Endothelial cell of hepatic sinusoid (primary cell): Measurements from ENCODE around the gene ABHD10.

ENCODE experiments used
- in situ Hi-C: cut with HindIII; loops from 2 replicates; pipeline ENCODE4 v1.10.0; 2017; ENCODE audit warnings: low sequenced_read_pairs

Gene ABHD10

DNA sequence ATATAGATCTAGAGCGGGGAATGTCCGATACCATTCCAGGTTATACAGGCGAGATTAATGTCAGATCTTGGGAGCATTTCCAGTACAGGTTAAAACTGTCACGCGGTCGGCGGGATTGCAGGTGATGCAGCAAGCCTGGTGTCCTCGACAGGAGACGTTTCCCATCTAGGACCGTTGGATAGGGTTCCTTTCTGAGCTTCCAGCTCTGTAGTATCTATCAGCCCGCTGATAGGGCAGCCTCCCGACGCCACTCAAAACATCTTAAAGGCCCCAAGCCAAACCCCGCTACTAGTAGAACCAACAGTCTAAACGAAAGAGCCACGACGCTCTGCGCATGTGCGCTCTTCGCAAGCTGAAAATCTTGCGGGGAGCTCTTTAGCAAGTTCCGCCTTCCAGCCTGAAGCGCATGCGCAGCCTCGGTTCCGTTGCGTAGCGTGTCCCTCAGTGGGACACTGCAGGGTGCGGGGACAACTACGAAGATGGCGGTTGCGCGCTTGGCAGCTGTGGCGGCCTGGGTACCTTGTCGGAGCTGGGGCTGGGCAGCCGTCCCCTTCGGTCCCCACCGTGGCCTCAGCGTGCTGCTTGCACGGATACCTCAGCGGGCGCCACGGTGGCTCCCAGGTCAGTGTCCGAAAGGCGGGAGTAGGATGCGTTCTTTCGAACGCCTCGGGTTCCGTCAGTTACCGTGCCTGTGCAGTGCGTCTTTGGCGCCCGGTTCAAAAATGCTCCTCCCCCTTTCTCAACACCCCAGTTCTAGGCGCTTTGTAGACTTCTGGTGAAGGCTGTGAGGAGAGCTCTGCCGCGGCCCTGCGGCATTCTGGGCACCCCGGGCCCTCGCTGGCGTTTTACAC lies at the start of gene ABHD10:
Gene ABHD10, plus strand, starts transcription at position 444 of the 851 bp plus-strand sequence. Its CDS starts 36 bp downstream, at position 480.
- in situ Hi-C loops = no loop called here

DNA sequence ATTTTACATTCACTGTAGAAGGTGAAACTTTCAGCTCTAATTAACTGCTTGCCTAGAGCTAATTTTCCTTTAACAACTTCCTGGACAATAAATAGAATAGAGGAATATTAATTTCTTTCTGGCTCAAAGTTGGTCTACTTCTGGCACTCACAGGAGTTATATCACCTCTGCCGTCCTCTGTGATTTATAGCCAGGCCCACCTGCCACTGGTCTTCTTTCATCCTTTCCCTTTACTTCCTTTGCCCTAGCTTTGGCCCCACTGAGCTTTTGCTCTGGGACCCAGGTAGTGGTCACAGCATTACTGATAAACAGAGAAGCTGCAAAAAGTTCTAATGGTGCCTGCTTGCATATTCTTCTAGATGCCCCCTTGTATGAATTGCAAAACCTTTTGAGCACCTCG lies 49.3 kb upstream of the ABHD10 start:
- in situ Hi-C loops = no loop called here

DNA sequence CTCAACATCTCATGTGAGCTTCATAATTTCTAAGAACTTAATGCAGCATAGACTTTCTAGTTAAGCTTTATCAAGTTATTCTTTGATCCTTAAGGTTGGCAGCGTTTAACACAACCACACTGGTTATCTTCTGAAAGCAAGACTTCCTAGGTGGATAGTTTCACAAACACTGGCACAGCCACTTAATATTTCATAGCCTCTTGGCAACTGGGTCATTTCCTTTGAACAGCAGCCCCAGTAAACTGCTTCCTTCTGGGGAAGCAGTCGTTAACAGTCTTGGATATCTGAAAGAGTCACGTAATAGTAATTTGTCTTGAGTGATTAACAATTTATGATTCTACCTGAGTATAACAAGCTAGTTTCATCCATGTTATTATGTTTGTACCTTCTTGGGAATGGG lies 45.9 kb upstream of the ABHD10 start:
- in situ Hi-C loops = no loop called here

DNA sequence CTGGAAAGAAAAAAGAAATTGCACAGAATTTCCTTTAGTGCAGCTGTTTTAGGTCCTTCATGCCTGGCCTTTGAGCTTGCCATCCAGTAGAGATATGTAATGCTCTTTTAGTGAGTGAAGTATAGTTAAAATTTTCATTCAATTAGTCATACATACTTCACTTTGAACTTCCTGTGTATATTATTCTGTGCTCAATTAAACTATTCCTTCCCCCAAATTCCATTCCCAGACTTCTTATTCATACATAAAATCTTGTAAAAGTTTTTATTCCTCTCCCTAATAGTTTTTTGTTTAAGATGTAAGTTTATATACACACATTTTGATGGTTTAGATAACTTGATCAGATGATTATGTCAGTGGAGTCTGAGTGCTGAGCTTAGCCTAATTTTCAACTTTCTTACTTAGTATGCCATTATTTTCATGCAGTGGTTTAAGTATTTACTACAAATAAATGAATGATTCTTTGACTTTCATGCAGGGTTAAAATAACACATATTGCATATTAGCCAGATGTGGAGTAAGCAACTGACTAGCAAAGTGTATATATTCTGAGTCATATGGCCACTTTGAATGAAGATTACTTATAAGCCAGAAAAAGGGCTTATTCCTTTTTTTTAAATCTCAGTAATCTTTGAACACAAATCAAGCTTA lies 42.5 kb upstream of the ABHD10 start:
- in situ Hi-C loops = no loop called here

DNA sequence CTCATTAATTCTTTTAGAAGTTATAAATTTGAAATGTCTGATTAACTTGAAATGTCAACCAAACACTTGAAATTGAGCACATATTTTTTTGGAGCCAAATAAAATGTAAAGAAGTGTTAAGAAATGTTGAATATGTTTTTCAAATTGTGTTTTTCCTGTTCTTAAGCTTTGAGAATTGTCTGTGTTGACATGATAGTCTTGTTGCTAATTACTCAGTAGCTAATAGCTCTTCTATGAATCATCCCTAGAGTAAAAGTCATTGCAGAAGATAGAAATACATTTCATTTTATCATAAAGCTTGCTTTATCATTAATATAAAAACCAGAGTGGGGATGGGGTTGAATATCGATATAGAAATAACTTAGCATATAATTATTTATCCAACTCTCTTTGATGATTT lies 41.9 kb upstream of the ABHD10 start:
- in situ Hi-C loops = no loop called here

DNA sequence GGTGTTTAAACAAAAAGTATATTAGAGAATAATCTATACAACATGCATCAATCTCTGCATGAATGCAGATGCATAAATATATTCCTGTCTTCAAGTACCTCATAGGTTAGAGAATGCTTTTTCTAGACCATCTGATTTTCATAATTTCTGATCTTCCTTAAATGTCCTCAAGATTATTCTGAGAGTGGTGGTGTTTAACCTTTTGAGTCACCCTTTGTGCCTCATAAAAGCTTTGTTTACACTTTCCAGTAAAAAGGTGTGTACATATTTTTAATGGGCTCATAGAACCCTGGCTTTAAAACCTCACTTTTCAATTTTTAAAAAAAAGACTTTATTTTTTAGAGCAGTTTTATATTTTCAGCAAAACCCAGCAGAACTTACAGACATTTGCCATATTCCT lies 41.0 kb upstream of the ABHD10 start:
- in situ Hi-C loops = no loop called here

DNA sequence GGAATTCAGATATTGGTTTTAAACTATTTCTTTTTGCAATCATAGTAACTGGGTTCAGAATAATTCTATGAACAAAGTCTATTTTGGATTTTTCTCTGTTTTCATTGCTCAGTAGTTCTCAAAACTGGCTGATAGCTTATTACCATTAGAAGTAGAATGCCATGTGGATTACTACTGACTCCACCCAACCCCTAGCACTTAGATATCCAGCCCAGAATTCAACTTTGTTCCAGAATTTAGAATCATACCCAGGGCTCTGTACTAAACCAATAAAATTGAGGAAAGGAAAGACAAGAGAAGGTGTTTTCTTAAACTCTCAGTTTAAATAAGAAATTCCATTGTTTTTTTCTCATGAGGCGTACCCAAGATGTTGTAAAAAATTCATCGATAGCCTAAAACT lies 39.0 kb upstream of the ABHD10 start:
- in situ Hi-C loops = no loop called here

DNA sequence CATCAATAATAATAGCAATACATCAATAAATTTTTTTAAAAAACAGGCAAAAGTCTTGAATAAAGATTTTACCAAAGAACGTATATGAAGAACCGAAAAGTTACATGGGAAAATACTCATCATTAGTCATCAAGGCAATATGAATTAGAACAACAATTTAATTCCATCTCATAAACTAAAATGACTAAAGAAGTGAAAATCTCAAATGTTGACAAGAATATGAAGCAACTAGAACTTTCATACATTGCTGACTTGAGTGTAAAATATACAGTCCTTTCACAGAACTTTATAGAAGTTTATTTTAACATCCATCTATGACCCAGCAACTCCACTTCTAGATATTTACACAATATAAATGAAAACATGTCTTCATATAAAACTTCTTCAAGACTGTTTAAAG lies 35.3 kb upstream of the ABHD10 start:
- in situ Hi-C loops = no loop called here

DNA sequence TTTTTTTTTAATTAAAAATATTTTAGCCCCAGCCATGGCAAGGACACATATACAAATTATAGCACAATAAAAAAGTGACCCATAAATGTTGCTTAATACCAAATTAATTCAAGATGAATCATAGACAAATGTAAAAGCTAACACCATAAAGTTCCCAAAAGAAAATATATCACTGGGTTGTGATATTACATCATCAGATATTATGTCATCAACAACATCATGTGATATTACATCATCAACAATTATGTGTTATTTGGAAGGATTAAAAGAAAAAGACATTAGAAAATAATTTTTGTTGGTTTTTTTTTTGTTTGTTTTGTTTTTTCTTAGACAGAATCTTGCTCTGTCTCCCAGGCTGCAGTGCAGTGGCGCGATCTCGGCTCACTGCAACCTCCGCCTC lies 34.5 kb upstream of the ABHD10 start:
- in situ Hi-C loops = no loop called here

DNA sequence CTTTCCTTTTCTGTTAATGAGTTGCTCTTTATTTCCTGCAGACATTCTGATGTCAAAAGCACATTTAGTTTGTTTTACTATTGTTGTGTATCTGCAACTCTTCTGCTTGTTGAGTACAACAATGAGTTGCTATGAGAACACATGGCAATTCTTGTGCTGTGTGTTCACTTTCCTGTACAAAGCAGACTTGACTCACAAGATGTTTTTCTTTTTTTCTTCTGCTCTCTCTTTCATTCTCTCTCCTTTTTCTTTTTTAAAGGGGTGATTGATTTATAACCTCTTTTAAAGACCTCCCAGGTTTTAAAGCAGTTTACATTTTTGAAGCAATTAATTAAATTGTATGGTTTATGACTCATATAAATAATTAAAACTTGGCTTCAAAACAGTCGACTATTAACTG lies 31.6 kb upstream of the ABHD10 start:
- in situ Hi-C loops = no loop called here

DNA sequence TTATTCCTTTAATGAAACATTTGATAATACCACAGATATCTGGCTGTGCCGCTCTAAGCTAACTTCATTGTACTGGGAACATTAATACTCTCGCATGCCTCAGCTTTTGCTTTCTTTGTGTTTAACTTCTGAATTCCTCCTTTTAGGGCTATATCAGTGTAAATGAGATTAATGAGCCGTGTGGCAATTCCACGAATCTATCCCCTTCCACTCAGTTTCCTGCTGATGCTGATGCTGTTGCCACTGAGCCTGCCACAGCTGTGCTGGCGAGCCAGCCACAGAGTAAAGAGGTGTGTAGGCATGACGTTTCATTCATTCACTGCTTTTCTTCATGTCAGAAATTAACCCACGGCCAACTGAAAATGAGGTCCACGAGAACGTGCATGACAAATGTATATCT lies 30.0 kb upstream of the ABHD10 start:
- in situ Hi-C loops = no loop called here

DNA sequence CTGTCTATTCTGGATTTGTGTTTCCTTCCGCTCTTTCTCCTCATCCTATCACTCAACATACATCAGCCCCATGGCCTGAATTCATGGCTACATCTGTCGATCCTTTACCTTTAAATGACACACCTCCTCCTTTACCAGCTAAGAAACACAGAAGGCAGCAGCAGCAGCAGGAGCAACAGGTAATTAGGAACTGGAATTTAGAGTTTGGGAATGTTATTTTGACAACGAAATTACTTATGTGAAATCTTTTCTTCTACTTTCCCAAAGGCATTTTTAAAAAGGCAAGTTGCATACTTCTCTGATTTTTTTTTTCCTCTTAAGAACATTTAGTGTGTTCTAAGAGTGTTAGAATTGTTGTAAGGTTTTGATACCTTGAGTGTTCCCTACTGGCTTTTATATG lies 29.1 kb upstream of the ABHD10 start:
- in situ Hi-C loops = no loop called here

DNA sequence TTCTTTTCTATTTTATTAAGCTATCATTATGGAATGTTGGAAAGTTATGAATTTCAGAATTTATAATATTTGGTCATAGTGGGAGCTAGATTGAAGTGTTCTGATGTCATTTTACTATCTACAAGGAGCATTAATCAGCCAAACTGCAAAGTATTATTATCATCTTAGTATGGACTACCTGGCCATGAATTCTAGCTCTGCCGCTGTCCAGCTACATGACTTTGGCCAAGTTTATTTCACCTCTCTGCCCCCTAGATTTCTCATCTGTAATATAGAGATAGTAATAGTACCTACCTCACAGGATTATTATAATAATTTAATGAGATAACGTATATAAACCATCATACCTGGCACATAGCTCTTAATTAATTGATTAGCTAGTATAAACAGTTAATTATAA lies 27.8 kb upstream of the ABHD10 start:
- in situ Hi-C loops = no loop called here

DNA sequence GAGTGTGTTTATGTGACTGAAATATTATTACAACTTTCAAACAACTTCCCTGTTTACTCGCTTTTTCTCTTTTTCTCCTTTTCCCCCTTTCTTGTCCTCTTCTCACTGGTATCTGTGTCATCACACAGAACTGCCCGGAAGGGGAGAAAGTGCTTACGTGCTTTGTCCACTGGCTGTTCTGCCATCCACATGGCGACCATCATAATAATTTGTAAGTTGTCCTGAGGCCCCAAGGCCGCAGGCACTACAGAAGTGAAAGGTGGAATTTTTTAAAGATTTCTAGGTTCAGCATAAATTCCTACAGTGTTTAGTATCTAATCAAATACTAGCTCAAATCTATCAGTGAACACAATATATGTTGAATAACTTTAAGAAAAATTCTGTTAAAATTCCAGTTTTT lies 26.7 kb upstream of the ABHD10 start:
- in situ Hi-C loops = no loop called here

DNA sequence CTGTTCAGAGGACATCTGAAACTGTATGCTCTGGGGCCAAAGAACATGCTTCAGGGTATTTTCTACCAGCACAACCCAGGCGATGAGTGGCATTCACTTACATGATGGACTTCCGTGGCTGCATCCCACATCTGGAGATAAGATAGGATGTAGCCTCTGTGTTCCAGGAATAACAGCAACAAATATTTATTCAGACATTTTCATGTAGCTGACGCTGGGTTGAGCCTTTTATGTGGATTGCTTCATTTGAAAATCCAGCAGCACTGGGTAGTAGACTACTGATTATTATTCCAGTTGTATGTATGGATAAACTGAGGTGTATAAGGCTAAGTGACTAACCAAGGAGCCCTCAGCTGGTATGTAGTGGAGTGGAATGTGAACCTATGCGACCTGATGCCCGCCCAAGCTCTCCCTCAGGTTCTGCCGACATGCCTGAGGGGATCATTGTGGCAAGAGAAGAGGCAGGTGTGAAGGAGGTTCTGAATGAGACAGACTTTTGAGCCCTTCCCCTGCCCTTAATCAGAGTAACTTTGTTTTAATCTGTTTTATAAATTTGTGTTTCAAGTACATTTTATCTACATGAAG lies 25.9 kb upstream of the ABHD10 start:
- in situ Hi-C loops = no loop called here

DNA sequence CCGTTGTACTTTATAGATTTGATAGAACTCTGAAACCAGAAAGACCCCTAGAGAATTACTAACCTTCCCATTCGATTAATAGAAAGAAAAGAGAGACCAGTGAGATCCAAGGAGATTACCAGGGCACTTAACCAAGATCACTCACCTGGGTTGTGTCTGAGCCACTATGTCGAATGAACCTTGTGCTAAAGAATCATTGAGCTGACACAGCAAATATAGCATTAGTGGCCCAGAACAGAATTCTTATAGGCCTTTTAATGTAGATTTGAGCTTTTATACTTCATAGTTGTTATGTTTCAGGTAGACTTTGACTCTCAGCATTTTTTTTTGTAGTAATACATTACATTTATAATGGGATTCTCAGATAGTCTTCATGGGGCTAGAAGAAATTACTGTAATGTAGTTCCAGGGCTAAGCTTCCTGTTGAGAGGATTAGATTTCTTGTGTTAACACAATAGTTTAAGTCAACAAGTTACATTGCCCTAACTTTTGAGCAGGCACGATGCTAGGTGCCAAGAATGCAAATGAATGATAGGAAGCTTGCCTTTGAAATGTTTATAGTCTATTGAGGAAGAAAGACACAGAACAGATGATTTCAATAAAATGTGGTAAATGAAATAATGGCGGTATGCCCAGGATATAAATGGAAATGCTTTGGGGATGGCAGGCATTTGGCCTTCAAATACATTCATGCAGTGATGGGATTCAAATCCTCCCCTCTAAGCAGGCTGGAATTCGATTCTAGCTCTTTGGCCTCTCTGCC lies 24.4 kb upstream of the ABHD10 start:
- in situ Hi-C loops = no loop called here

DNA sequence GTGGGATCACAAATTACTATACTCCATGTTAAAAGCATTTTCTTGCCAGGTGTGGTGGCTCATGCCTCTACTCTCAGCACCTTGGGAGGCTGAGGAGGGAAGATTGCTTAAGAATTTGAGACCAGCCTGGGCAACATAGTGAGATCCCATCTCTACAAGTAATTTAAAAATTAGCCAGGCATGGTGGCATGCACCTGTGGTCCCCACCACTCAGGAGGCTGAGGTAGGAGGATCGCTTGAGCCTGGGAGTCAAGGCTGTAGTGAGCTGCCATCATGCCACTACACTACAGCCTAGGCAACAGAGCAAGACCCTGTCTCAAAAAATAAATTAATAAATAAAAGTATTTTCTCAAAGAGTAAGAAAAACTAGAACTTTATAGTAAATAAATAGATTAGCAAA lies 22.9 kb upstream of the ABHD10 start:
- in situ Hi-C loops = no loop called here

DNA sequence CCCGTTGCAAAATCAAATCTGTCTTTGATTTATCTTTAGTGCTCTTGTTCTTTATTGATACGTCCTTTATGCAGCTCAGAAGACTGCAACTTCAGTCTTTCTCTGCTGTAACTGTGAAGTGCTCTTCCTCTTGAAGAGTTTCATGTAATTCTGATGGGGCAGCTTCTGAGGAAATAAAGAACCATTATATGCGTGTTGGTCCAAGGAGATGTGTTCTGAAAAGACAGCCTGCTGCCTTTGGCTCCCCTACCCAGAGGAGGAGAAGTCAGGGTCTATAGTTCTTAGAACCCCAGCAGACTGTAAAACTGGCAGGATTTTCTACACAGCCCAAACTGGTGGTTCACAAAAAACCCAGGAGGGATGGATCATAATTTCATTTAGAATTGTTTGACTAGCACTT lies 22.4 kb upstream of the ABHD10 start:
- in situ Hi-C loops = no loop called here

DNA sequence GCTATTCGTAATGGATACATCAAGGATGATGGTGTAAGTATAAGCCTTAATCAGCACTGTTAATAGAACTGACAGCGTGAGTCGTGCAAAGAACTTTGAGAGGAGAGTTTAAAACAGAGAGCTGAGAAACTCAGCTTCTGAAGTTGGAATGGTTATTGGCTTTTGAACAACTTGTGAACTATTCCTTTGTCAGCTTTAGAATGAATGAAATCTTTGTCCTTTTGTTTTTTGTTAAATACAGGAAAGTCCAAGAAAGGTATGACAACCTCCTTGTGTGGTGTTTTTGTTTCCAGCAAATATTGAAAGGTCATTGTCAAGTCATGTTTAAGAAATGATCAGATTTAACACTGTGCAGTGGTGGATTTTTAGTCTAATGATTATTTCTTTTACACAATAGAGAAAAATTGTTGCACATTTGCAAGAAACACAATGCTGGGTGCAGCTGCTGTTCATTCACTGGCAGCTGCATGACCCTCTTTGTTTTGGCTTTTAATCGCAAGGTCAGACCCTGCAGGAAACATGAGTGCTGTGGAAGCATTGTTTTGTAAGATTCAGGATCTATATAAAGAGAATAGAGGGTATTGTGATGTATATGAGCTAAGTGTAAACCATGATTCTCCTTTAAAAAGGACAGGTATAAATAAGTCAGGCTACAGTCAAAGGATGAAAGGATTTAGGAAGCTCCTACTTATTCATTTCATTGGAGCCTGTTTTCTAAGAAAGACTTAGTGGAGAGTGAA lies 21.7 kb upstream of the ABHD10 start:
- in situ Hi-C loops = no loop called here

DNA sequence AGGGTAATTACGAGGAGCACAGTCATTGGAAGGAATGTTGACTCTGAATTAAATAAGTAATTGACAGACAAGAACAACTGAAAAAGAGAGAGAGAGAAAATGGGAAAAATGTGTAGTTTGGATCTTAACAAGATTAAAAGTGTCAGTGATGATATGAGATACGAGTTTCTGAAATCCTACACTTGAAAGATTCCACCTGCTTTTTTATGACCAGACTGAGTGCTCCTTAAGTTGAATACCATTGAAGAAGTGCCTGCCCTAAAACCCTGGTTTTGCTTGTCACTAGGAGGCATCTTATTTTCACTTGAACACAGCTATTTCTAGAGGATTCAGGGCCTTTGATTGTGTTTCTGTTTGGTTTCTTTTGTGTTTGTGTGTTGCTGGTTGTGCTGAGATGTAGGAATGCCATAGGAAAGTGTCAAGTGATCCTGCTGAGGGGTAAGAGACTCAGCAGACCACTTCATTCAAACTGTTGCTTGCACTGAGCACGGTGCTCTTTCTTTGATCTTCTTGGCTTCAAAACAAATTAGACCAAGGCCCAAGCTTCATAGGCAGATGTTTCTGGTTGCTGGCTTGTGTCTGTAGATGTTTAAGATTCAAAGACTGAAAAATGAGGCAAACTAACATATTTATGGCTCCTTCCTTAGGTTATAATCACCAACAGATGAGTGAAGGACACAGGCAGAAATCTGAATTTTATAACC lies 17.2 kb upstream of the ABHD10 start:
- in situ Hi-C loops = no loop called here
